Measurements from ENCODE around the gene LRRC45.

- TF ChIP-seq PPARA (CRISPR knock-in tag; IDR thresholded peaks at IDR 0.05; ENCODE audit: borderline replicate concordance) (no peak), ZNF8 (CRISPR knock-in tag; IDR thresholded peaks at IDR 0.05) (no peak), TOX (CRISPR knock-in tag; IDR thresholded peaks at IDR 0.05; ENCODE audit: borderline replicate concordance) (no peak), ZFP30 (CRISPR knock-in tag; IDR thresholded peaks at IDR 0.05) (no peak), OSR1 (CRISPR knock-in tag; IDR thresholded peaks at IDR 0.05) (no peak)
- TF ChIP-seq, protein P1, sequence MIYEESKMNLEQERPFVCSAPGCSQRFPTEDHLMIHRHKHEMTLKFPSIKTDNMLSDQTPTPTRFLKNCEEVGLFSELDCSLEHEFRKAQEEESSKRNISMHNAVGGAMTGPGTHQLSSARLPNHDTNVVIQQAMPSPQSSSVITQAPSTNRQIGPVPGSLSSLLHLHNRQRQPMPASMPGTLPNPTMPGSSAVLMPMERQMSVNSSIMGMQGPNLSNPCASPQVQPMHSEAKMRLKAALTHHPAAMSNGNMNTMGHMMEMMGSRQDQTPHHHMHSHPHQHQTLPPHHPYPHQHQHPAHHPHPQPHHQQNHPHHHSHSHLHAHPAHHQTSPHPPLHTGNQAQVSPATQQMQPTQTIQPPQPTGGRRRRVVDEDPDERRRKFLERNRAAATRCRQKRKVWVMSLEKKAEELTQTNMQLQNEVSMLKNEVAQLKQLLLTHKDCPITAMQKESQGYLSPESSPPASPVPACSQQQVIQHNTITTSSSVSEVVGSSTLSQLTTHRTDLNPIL (CRISPR knock-in tag; IDR thresholded peaks at IDR 0.05; ENCODE audit: low read depth): no peak
Measured at GRCh38 chr17:82049106-82049505, 26.0 kb downstream of the LRRC45 start.
